Right lung (tissue), 5 donors: Measurements from ENCODE around the gene TPSB2. TPM values are rescaled to one million over a fixed set of nuclear protein-coding genes. Genes with fewer than 3 reads are reported as not detected.

ENCODE experiments used
- DNase-seq, 2 donors: peaks; one replicate each; pipeline ENCODE4 v3.0.0-alpha.2; 2013
- polyA plus RNA-seq, 5 donors: library from polyadenylated mRNA; unstranded; fragments of 120-200 nt; gene quantifications; one replicate each; pipeline versions ENCODE4 v1.2.1 to v1.2.3, GENCODE V29; 2013; ENCODE audit warnings: inconsistent platforms in 1 of 5, low replicate concordance in 1 of 5; ENCODE audit not compliant: insufficient read length in 5 of 5, insufficient read depth in 1 of 5

TPSB2 gene
- polyA plus RNA-seq, 5 donors = 0.13 to 0.19 (median 0.19) TPM; not detected in 2

- no peak for DNase-seq
These were observed 45.7 kb downstream of the TPSB2 start for GRCh38 chr16:1184156-1184868.

DNA sequence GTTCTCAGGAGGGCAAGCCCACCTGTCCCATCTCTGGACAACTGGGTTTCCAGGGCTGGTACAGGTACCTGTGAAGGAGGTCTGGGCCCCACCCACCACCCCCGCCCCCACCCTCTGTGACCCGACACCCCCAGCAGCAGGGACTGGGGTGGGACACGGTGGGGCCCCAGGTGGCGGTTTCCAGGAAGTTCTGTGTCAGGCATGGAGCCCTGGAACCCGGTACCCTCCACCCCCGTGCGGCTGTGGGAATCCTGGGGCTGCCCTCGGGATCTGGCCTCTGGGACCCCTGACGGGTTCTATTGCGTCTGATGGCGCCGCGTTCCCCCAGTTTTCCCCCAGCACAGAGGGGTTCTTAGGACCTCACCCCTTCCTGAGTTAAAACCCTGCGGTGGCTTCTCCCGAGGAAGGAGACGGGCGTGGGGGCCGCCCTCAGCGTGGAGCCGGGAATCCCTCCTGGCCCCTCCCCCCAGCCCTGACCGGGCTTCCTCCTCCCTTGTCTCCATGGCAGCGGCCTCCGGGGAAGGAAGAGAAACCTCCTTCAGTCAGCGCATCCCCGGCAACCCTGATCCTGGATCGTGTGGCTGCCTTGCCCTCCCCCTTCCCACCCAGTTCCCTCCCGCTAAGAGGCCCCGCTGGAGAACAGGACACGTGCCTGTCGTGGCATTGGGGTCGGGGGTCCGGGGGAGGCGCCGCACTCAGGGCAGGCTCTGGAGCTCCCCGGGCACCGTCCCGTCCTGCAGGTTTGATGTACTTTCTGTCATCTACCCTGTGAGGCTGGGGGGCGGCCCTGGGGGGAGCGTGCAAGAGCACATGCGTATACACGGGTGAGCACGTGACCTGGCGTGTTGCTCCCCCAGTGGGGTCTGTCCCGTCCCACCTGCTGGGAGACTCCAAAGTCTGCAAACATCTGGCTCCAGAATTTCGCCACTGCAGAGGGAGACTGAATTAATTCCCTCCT is 46.8 kb downstream of the TPSB2 start:
- DNase-seq = no peak

DNA sequence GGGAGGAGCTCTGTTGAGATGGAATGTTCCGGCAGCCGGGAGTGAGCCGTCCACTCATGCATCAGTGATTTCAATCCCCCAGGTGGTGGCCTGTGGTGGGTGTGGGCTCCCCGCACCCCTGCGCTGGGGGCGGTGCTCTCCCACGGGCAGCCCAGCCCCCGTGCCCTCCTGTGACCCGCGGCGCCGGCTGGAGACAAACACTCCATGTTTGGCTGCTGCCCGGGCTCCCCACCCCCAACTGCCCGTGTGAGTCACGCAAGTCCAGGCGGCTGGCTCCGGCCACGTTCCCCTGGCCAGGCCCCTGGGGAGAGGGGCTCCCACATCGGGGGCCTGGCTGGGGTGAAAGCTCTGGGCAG is 47.7 kb downstream of the TPSB2 start:
- DNase-seq = no peak

GRCh38 chr16:1181404-1182315 is 48.3 kb downstream of the TPSB2 start:
- no peak for DNase-seq

DNA sequence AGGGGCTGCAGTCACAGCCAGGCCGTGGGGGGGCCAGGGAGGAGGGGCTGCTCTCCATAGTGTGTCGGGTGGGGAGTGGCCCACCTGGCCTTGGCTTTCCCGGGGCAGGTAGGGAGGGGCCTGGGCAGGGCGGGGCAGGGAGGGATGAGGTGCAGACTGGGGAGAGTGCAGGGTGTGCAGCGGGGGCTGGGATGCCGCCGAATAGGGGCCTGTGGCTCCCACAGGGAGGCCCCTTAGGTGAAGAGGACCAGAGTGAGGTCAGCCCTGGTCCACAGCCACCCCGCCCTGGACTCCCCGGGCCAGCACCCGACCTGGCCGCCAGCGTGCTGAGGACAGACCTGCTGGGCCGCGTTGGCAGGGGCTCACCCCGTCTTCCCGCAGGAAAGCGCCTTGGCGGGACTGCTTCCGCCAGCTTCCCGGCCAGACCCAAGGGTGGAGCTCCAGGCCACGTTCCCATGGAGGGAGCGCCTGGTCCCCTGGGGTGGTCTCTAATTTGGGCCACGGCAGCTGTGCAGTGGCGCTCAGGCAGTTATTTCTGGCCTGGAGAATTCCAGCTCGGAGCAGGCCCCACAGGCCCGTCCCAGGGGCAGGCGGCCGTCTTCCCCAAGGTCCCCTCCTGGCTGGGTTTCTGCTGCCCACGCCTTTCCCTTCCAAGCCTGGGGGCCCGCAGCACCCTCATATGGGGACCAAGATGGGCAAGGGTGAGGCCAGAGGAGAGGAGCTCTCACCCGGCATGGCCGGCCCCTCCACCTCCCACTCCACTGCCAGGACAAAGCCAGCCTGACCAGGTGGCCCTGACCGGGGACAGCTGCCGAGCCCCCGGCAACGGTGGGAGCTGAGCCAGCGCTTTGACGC is 49.2 kb downstream of the TPSB2 start:
- no peak for DNase-seq

Other genes with a start within 250 kb of the TPSB2 start
- gene SOX8, start 248.4 kb downstream of the TPSB2 start, polyA plus RNA-seq = 1 to 10 TPM; 1.9 to 6.5 (median 2.8) TPM
- under 1 TPM in 1 of 5 donors, not detected in 4; 0.08 TPM for gene SSTR5, start 157.4 kb downstream of the TPSB2 start, polyA plus RNA-seq
- under 1 TPM in 4 of 5 donors, not detected in 1; 0.06 to 0.26 (median 0.24) TPM for gene C1QTNF8, start 133.9 kb downstream of the TPSB2 start, polyA plus RNA-seq
- gene CACNA1H, start 77.1 kb downstream of the TPSB2 start, polyA plus RNA-seq = 1 to 10 TPM; 3.1 to 9.3 (median 4.7) TPM
- gene TPSG1, start 4.9 kb downstream of the TPSB2 start, polyA plus RNA-seq = under 1 TPM in 4 of 5 donors, not detected in 1; 0.29 to 0.60 (median 0.37) TPM
- under 1 TPM in 1 of 5 donors, not detected in 4; 0.27 TPM for gene TPSAB1, start 10.5 kb upstream of the TPSB2 start, polyA plus RNA-seq
- gene TPSD1, start 25.9 kb upstream of the TPSB2 start, polyA plus RNA-seq = under 1 TPM in 1 of 5 donors, not detected in 4; 0.15 TPM
- gene UBE2I, start 79.5 kb upstream of the TPSB2 start, polyA plus RNA-seq = 100 to 1,000 TPM; 148 to 169 (median 160) TPM
- 1 to 10 TPM; 2.2 to 6.9 (median 4.2) TPM for gene BAIAP3, start 103.5 kb upstream of the TPSB2 start, polyA plus RNA-seq
- gene TSR3, start 121.7 kb upstream of the TPSB2 start, polyA plus RNA-seq = 10 to 100 TPM; 30.4 to 68.5 (median 42.7) TPM
- gene GNPTG, start 121.7 kb upstream of the TPSB2 start, polyA plus RNA-seq = 10 to 100 TPM; 28.2 to 56.6 (median 45.1) TPM
- 10 to 100 TPM; 16.5 to 25.1 (median 19.0) TPM for gene UNKL, start 184.5 kb upstream of the TPSB2 start, polyA plus RNA-seq
- 10 to 100 TPM; 10.7 to 16.2 (median 12.1) TPM for gene UQCC4, start 190.6 kb upstream of the TPSB2 start, polyA plus RNA-seq
- 1 to 10 TPM in 4 of 5 donors, under 1 TPM in 1; 0.81 to 3.6 (median 3.2) TPM for gene PERCC1, start 200.9 kb upstream of the TPSB2 start, polyA plus RNA-seq
- gene CCDC154, start 214.4 kb upstream of the TPSB2 start, polyA plus RNA-seq = 1 to 10 TPM; 4.0 to 10.0 (median 9.4) TPM
- 10 to 100 TPM; 21.5 to 42.1 (median 28.5) TPM for gene CLCN7, start 244.8 kb upstream of the TPSB2 start, polyA plus RNA-seq